Measurements from ENCODE around the gene TANK.

Gene TANK

GRCh38 chr2:161119483-161119882 lies 40.7 kb upstream of the TANK start:
- H4K20me1 ChIP-seq (ENCODE audit: insufficient read depth, low read length, poor library complexity, severe bottlenecking): no peaks in the 10 kb centered on the region
- peaks cover 20% of the 10 kb centered on the region for H3K4me1 ChIP-seq (ENCODE audit: insufficient read depth, low read length, poor library complexity, severe bottlenecking)

GRCh38 chr2:161120775-161121174 lies 39.5 kb upstream of the TANK start:
- H2AFZ ChIP-seq (ENCODE audit: low read length): no peak overlapping the region

More at GRCh38 chr2:161119483-161119882, 40.7 kb upstream of the TANK start:
- Histone ChIP-seq H3K4me2 (ENCODE audit: low read depth, low read length, poor library complexity, severe bottlenecking) (no peak overlapping the region), H3K36me3 (ENCODE audit: insufficient read depth, low read length) (no peaks in the 10 kb centered on the region), H3K27me3 (ENCODE audit: insufficient read depth, low read length, poor library complexity, severe bottlenecking) (no peaks in the 10 kb centered on the region), H3K9ac (ENCODE audit: low read depth, low read length, poor library complexity, severe bottlenecking) (no peak overlapping the region), H3K9me3 (ENCODE audit: insufficient read depth, low read depth, low read length) (no peaks in the 10 kb centered on the region), H2AFZ (ENCODE audit: low read length) (no peak overlapping the region), H3F3A (ENCODE audit: low read depth) (no peaks in the 10 kb centered on the region), H3K4me3 (ENCODE audit: low read length, poor library complexity, severe bottlenecking) (no peak overlapping the region), H3K79me2 (ENCODE audit: insufficient read depth, low read length) (no peaks in the 10 kb centered on the region), H3K9me2 (replicated peaks; ENCODE audit: low read depth, low read length) (no peaks in the 10 kb centered on the region)
- no peak for TF ChIP-seq EZH2phosphoT487 (IDR thresholded peaks at IDR 0.05; ENCODE audit: borderline replicate concordance)
- TF ChIP-seq CTCF (conservative IDR thresholded peaks at IDR 0.05; ENCODE audit: low read length): no peak

GRCh38 chr2:161121622-161122021 lies 38.6 kb upstream of the TANK start:
- H3K79me2 ChIP-seq (ENCODE audit: insufficient read depth, low read length): no peaks in the 10 kb centered on the region
- TF ChIP-seq CTCF (conservative IDR thresholded peaks at IDR 0.05; ENCODE audit: low read length) (no peak), EZH2phosphoT487 (IDR thresholded peaks at IDR 0.05; ENCODE audit: borderline replicate concordance) (no peak)
- H3K4me1 ChIP-seq (ENCODE audit: insufficient read depth, low read length, poor library complexity, severe bottlenecking): peaks cover 27% of the 10 kb centered on the region
- H3K4me2 ChIP-seq (ENCODE audit: low read depth, low read length, poor library complexity, severe bottlenecking): no peak overlapping the region
- no peaks in the 10 kb centered on the region for H3F3A ChIP-seq (ENCODE audit: low read depth)
- H3K27me3 ChIP-seq (ENCODE audit: insufficient read depth, low read length, poor library complexity, severe bottlenecking): no peaks in the 10 kb centered on the region
- no peaks in the 10 kb centered on the region for H4K20me1 ChIP-seq (ENCODE audit: insufficient read depth, low read length, poor library complexity, severe bottlenecking)
- H3K36me3 ChIP-seq (ENCODE audit: insufficient read depth, low read length): no peaks in the 10 kb centered on the region
- no peak overlapping the region for H3K4me3 ChIP-seq (ENCODE audit: low read length, poor library complexity, severe bottlenecking)
- no peak overlapping the region for H3K9ac ChIP-seq (ENCODE audit: low read depth, low read length, poor library complexity, severe bottlenecking)
- no peaks in the 10 kb centered on the region for H3K9me2 ChIP-seq (replicated peaks; ENCODE audit: low read depth, low read length)
- H2AFZ ChIP-seq (ENCODE audit: low read length): no peak overlapping the region
- no peaks in the 10 kb centered on the region for H3K9me3 ChIP-seq (ENCODE audit: insufficient read depth, low read depth, low read length)

More at GRCh38 chr2:161120775-161121174, 39.5 kb upstream of the TANK start:
- Histone ChIP-seq H3K9me3 (ENCODE audit: insufficient read depth, low read depth, low read length) (no peaks in the 10 kb centered on the region), H4K20me1 (ENCODE audit: insufficient read depth, low read length, poor library complexity, severe bottlenecking) (no peaks in the 10 kb centered on the region), H3K36me3 (ENCODE audit: insufficient read depth, low read length) (no peaks in the 10 kb centered on the region), H3K79me2 (ENCODE audit: insufficient read depth, low read length) (no peaks in the 10 kb centered on the region), H3K4me1 (ENCODE audit: insufficient read depth, low read length, poor library complexity, severe bottlenecking) (peaks cover 27% of the 10 kb centered on the region), H3F3A (ENCODE audit: low read depth) (no peaks in the 10 kb centered on the region), H3K4me3 (ENCODE audit: low read length, poor library complexity, severe bottlenecking) (no peak overlapping the region), H3K27me3 (ENCODE audit: insufficient read depth, low read length, poor library complexity, severe bottlenecking) (no peaks in the 10 kb centered on the region), H3K9ac (ENCODE audit: low read depth, low read length, poor library complexity, severe bottlenecking) (no peak overlapping the region), H3K4me2 (ENCODE audit: low read depth, low read length, poor library complexity, severe bottlenecking) (no peak overlapping the region), H3K9me2 (replicated peaks; ENCODE audit: low read depth, low read length) (no peaks in the 10 kb centered on the region)
- TF ChIP-seq CTCF (conservative IDR thresholded peaks at IDR 0.05; ENCODE audit: low read length): no peak
- TF ChIP-seq EZH2phosphoT487 (IDR thresholded peaks at IDR 0.05; ENCODE audit: borderline replicate concordance): no peak
